Inflammatory macrophage (primary cell): ENCODE measurements around the gene COQ8B.

Source experiments
- DNase-seq, 2 donors: peaks; one replicate each; pipeline ENCODE4 v3.0.0-alpha.2; 2020 to 2022

COQ8B gene

DNA sequence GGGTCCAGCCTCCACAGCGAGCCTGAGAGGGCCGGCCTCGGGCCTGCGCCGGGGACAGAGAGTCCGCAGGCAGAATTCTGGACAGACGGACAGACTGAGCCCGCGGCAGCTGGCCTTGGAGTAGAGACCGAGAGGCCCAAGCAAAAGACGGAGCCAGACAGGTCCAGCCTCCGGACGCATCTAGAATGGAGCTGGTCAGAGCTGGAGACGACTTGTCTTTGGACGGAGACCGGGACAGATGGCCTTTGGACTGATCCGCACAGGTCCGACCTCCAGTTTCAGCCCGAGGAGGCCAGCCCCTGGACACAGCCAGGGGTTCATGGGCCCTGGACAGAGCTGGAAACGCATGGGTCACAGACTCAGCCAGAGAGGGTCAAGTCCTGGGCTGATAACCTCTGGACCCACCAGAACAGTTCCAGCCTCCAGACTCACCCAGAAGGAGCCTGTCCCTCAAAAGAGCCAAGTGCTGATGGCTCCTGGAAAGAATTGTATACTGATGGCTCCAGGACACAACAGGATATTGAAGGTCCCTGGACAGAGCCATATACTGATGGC, 716 bp upstream of the COQ8B start:
- no peak for DNase-seq

DNA sequence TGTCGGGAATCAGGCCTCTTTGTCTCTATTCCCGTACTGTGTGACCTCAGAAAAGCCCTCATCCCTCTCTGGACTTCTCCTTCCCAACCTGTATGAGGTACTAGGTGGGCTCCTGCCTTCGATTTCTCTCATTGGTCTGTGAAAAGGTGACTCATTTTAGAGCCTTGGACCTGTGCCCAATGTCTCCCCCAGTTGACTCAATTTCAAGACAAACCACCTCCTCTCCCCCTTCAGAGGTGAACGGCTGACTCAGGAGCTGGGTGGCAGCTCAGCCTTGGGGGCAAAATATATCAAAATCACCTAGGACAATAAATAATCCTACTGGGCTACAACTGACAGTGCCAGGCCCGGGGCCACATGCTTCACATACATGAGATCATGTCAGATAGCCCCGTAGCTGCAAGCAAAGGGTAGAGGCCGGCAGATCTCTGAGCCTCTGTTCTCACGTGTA, 630 bp downstream of the COQ8B start:
- DNase-seq = no peak

DNA sequence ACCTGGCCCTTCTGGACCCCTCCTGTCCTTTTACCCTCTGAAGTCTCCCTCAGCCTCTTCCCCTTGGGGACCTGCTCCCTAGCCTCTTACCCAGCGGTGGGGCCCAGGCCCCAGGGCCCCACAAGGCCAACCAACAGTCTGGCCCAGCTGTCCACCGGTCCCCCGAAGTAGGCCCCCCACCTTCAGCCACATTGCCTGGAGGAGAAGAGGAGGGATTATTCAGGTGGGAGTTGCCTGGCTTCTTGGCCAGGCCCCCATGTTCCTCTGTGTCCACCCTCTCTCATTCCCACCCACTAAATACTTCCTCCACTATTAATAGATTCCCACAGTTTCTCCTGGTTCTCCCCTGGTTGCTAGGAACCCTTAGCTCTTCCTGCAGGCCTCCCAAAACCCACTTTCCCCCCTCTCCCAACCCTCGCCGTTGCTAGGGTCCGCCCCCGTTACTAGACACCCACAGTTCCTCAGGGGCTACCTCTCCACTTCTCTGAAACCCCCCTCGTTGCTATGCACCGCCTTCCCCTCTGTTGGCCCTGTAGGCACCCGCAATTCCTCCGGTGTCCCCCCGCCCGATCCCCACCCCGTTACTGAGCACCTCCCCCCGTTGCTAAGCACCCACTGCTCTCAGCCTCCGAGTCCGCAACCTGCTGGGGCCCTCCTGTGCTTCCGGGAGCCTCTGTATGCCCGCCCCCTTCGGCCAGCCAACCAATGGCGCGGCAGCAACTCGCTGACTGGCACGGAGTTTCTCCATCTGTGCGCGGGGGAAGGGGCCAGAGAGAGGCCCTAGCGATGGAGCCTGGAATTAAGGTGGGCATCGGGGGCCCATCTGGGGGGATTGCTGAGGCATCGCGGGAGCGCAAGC, 2.0 kb downstream of the COQ8B start:
- DNase-seq = peak; percentile 86

DNA sequence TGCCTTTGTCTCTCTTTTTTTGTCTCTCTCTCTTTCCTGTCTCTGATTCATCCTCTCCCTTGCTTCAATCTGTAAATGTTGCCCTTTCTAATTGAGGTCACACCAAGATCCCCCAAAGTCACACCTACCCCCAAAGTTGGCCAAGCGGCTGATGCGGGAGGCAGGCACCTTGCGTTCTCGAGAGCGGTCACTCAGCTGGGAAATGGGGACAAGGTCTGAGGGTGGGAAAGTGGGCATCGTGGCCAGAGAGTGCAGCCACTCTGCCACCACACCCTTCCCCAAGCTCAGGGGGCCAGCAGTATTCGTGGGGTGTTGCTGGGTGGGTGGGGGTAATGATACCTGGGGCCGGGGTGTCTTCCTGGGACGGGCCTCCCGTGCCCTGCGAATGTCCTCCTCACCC, 2.7 kb downstream of the COQ8B start:
- DNase-seq = no peak

GRCh38 chr19:40709817-40710216, 6.9 kb downstream of the COQ8B start:
- DNase-seq = no peak

GRCh38 chr19:40707615-40708014, 9.1 kb downstream of the COQ8B start:
- no peak for DNase-seq

DNA sequence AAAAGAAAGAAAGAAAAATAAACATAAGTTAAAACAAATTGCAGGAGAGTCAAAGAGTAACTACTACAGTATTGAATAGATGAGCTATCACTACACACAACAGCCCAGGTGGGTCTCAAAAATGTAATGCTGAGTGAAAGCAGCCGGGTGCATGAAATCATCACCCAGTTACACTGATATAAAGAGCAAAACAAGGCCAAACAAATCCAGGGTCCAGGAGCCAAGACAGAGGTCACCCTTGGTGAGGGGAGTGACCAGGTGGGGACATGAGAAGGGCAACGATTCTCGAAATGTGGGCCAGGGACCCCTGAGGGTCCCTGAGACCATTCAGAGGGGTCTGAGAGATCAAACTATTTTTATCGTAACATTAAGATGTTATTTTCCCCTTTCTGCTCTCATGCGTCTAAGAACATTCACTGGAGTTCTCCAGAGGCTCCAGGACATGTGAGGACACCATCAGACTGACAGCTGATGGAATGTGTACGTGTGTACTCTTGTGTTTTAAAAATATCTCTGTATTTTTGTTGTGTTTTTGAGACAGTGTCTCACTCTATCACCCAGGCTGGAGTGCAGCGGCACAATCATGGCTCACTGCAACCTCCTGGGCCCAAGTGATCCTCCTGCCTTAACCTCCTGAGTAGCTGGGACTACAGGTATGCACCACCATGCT, 10.6 kb downstream of the COQ8B start:
- no peak for DNase-seq

DNA sequence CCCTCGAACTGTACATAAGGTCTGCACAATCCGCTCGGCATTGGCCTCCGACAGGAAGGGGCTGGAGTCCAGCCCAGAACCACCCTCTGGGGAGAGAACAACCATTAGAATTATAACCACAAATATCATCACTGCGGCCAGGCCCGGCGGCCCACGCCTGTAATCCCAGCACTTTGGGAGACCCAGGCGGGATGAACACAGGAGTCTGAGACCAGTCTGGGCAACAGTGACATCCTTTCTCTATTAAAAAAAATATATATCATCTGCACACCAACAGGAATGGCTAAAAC, 11.4 kb downstream of the COQ8B start:
- no peak for DNase-seq

DNA sequence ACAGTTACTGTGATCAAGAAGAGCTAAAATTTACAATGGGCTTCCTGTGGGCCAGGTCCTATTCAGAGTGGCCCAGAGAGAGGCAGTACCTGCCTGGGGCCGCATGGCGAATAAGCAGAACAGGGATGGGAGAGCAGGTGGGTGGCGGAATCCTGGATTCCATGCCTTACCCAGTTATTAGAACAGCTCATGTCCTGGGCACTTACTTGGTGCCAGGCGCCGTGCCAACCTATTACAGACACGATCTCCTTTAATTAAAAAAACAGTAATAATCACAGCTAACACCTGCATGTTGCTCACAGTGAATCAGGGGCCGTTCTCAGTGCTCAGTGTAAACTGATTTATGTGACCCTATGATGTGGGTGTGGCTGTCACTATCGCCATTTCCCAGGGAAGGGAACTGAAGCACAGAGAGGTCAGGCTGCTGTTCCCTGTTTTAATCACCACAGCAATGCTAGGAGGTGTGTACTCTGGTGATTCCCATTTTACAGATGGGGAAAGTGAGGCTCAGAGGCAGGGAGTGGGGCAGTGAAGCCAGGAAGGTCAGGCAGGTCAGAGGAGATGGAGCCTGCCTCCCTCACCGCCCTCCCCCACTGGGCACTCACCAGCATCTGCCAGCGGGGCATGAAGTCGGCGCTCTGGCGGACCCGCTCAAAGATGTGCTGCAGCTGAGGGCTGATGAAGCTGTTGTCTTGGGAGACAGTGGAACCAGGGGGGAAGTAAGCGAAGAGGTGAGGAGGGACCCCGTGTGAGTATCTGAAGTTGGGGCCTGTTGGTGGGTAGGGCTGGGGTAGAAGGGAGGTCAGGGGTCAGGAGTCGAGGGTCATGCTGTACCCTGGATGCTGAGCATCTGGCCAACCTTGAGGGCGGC, 12.0 kb downstream of the COQ8B start:
- no peak for DNase-seq

- no peak for DNase-seq
Observed at GRCh38 chr19:40703029-40703755, 13.5 kb downstream of the COQ8B start.

DNA sequence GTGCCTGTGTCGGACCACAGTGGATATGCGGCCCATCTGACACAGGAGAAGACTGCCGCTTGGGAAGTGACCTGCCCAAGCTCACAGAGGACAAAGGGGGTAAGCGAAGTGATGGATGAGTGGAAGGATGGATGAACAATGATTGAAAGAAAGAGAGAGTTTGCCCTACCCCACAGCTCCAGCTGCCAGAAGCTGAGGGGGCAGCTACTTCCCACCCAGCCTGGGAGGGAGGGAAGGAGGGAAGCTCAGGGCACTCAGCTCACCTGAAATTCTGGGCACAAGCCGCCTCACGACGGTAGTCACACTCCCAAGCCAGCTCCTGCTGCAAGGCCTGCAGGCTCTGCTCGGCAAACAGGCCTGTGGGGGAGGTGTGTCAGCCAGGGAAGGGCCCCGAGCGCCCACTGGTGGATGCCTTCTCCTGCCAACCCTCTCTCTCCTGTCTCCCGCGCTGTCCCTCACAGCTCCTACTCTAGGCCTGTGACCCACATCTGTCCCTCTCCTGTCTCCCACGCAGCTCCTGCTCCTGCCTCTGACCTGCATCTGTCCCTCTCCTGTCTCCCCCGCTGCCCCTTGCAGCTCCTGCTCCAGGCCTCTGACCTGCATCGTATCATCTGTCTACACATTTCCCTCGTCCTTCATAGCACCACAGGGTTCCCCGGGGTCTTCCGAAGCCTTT, 14.2 kb downstream of the COQ8B start:
- no peak for DNase-seq

- no peak for DNase-seq
Observed at GRCh38 chr19:40701758-40702157, 14.9 kb downstream of the COQ8B start.

DNA sequence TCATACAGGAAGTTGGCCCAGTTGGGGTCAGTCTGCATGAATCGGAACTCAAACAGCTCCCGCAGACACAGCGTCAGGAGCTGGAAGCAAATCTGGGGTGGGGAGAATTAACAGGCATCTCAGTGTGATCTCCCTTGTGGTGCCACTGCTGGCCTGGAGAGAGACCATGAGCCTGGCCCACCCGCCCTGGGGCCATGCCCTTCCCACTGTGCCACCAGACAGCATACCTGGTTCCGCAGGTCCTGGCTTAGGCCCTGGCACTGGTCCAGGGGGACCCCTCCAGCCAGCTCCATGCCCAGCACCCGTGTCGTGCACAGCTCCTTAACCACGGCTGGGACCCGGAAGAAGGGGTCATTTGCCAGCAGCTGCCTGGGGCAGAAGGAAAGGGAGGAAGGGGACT, 16.6 kb downstream of the COQ8B start:
- no peak for DNase-seq

- no peak for DNase-seq
Observed at GRCh38 chr19:40697007-40697406, 19.7 kb downstream of the COQ8B start.

- DNase-seq = no peak
Observed at GRCh38 chr19:40695881-40696280, 20.8 kb downstream of the COQ8B start.

- DNase-seq = no peak
Observed at GRCh38 chr19:40693896-40694295, 22.8 kb downstream of the COQ8B start.

DNA sequence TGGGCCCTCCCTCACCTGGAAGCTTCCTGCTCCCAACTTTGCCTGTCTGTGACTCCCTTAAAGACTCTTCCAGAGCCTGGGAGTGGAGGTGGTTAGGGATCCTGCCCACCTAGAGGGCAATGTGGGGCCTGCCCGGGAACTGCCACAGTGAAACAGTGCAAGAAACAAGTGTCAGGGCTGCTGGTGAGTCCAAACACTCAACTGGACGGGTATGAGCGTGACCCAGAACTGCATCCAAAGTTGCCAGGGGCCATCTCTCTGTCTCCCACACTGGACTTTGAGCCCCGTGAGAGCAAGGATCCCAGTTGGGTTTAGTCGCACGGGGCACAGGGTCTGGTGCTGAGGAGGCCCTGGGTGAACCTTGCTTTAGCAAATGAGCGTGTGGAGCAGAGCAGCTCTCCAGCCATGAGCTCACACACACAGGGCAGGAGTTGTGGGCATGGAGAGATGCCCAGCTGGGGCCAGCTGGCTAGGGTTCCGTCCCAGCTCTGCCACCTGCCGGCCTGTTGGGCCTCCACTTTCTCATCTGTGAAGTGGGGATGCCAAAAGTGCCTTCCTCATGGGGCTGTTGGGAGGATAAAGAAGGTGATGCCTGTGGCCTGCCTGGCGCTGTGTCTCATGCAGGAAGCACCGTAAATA, 23.4 kb downstream of the COQ8B start:
- no peak for DNase-seq

GRCh38 chr19:40692212-40692551, 24.5 kb downstream of the COQ8B start:
- no peak for DNase-seq

- DNase-seq = no peak
Observed at GRCh38 chr19:40691421-40692211, 25.1 kb downstream of the COQ8B start.

DNA sequence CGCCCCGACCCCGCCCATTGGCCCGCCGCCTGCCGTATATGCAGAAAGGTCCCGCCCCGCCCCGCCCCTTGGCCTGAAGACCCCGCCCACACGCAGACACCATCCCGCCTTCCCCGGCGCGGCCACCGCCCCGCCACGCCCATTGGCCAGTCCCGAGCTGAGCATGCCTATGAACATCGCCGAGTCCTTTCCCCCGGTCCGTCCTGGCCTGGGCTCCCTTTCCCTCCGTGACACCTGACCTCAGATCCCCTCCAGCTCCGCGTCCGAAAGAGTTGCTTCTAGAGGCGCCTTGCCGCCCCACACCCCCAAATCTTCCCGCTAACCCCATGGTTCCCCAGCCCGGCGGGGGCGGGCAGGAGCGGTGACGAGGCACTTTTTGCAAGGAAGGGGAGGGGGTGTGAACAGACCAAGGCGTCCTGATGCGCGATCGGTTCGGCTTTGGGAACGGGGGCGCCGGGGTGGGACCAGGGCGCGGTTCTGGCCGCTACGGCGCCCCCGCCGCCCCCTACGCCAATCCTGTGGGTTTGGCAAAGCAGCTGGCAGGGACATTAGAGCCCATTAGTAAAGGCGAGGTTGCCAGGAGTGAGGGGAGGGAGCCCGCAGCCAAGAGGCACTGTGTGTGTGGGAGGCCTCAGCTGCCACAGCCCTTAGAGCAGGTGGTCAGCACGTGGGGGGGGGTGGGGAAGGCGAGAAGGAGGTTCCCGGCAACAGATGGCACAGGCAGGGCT, 25.8 kb downstream of the COQ8B start:
- DNase-seq = peak; percentile 89 to 95
